ENCODE data around the gene IP6K1. TPM values are rescaled to one million over a fixed set of nuclear protein-coding genes. Genes with fewer than 3 reads are reported as not detected.
A peak's percentile ranks its signal among the peaks of the same experiment; 100 is the strongest.
"Not testable (repeated sequence)": the region's sequence is repeated elsewhere in the genome, so short reads cannot be mapped to it uniquely, and the experiment has no call there.

Gene IP6K1
- total RNA-seq, 1 donor from 2014 or later = 37.7 TPM

DNA sequence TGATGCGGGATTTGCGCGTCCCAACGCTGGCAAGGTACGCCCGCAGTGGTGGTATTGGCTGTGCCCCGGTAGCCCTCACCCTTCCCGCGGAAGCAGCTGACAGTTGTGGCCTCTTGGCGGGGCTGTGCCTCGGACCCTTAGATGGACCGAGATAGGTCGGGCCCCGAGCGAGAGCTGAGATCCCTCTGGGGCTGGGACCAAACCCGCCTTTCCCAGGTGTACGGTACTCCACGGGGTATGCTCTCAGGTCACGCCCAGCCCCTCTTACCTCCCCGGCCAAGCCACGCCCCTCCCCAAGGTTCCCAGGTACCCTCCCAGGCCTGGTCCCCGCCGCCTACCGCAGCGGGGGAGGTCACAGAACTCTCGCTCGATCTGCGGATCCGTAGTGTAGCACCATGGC is 100.0 kb downstream of the IP6K1 start:
- DNase-seq (ENCODE audit: low read depth); H3K27me3 ChIP-seq (ENCODE audit: control insufficient read depth, insufficient read depth, low read length); H3K36me3 ChIP-seq (ENCODE audit: control insufficient read depth, insufficient read depth, low read length): not testable (repeated sequence)
- H3K4me3 ChIP-seq (ENCODE audit: low read depth, low read length) = peak overlapping the region; percentile 35

DNA sequence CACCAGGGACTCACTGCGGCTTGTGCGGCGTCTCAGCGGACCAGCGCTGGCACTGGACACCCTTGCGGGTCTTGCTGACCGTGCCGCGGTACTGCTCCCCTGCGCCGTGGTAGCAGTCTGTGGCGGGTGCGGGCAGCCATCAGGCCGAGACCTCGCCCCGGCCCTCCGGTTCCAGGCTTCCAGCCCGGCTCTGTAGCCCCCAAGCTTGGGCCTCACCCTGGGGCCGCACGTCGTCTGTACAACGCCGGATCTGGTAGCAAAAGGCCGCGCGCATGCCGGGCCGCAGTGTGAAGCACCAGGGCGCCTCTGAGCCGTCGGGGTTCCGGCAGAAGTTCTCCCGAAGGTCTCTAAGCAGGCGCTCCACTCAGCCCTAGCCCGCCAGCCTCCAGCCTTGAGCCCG is 100.5 kb downstream of the IP6K1 start:
- H3K27me3 ChIP-seq (ENCODE audit: control insufficient read depth, insufficient read depth, low read length); H3K36me3 ChIP-seq (ENCODE audit: control insufficient read depth, insufficient read depth, low read length); DNase-seq (ENCODE audit: low read depth): not testable (repeated sequence)
- peak overlapping the region; percentile 11 for H3K4me3 ChIP-seq (ENCODE audit: low read depth, low read length)

DNA sequence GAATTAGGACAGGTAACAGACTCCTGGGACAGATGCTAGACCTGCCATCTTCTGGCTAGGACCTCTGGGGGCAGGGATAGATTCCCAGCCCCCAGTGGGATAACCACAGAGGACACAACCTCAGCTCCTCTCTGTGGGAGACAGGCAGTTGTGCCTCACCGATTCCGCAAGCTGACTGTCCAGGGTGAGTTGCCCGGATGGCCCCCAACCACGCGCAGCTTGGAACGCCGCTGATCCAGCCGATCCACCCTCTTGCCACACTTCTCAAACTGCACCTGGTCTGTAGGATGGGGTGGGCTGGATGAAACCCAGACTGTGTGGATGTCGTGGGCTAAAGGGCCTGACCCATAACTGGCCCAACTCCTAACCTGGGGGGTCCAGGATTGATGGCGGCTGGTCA is 101.2 kb downstream of the IP6K1 start:
- not testable (repeated sequence) for DNase-seq (ENCODE audit: low read depth); H3K27me3 ChIP-seq (ENCODE audit: control insufficient read depth, insufficient read depth, low read length); H3K36me3 ChIP-seq (ENCODE audit: control insufficient read depth, insufficient read depth, low read length); H3K4me3 ChIP-seq (ENCODE audit: low read depth, low read length)

DNA sequence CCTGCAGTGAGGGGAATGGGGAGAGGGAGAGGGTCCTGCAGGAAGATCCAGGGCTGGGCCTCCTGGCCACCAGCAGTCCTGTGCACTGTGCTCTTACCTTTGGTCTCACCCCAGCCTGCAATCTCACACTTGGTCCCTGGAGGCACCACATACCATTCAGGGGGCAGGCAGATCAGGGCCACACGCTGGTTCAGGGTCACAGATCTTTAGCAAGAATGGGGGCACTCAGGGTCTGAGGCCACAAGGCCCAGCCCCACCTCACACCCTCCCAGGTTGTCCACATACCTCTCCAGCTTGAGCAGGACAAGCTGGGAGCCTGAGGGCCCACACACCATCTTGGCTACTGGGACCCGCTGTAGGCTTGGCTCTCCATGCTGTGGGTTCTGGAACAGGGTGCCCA is 101.9 kb downstream of the IP6K1 start:
- H3K4me3 ChIP-seq (ENCODE audit: low read depth, low read length); H3K27me3 ChIP-seq (ENCODE audit: control insufficient read depth, insufficient read depth, low read length); H3K36me3 ChIP-seq (ENCODE audit: control insufficient read depth, insufficient read depth, low read length); DNase-seq (ENCODE audit: low read depth): not testable (repeated sequence)

DNA sequence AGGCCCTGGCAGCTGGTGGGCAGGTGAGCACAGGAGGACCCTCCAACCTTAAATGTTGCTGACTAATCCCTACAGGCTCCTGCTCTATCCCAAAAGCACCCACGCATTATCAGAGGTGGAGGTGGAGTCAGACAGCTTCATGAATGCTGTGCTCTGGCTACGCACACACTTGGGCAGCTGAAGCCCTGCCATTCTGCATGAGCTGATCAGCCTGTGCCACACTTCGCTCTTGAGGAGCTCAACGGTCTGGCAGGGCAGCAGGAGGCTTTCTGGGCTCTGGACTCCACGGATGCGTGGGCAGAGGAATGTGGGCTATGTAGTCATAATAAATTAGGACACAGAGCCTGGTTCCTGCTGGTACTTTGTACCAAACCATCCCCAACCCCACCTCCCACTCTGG is 103.2 kb downstream of the IP6K1 start:
- no peak overlapping the region for H3K4me3 ChIP-seq (ENCODE audit: low read depth, low read length)
- DNase-seq (ENCODE audit: low read depth) = no peak
- TF ChIP-seq, protein P1, sequence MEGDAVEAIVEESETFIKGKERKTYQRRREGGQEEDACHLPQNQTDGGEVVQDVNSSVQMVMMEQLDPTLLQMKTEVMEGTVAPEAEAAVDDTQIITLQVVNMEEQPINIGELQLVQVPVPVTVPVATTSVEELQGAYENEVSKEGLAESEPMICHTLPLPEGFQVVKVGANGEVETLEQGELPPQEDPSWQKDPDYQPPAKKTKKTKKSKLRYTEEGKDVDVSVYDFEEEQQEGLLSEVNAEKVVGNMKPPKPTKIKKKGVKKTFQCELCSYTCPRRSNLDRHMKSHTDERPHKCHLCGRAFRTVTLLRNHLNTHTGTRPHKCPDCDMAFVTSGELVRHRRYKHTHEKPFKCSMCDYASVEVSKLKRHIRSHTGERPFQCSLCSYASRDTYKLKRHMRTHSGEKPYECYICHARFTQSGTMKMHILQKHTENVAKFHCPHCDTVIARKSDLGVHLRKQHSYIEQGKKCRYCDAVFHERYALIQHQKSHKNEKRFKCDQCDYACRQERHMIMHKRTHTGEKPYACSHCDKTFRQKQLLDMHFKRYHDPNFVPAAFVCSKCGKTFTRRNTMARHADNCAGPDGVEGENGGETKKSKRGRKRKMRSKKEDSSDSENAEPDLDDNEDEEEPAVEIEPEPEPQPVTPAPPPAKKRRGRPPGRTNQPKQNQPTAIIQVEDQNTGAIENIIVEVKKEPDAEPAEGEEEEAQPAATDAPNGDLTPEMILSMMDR (IDR thresholded peaks at IDR 0.05; ENCODE audit: insufficient read depth, low read length, poor library complexity, severe bottlenecking) = no peak
- peaks cover 2% of the 10 kb centered on the region for H3K27me3 ChIP-seq (ENCODE audit: control insufficient read depth, insufficient read depth, low read length)
- H3K36me3 ChIP-seq (ENCODE audit: control insufficient read depth, insufficient read depth, low read length) = peaks cover 11% of the 10 kb centered on the region

DNA sequence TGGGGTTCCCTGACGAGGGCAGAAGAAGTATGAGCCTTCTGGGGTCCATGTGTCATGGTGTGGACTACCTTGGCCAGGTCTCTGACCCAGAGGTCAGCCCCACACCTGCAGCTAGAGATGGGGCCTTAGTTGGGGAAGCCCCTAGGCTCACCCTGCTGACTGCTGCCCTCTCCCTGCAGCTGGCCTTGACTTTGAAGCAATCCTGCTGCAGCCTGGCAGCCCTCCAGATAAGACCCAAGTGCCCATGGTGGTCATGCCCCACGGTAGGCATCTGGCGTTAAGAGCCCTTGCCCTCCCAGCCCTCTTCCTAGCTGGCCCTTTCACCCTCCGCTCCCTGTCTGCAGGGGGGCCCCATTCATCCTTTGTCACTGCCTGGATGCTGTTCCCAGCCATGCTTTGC is 104.8 kb downstream of the IP6K1 start:
- Histone ChIP-seq H3K36me3 (ENCODE audit: control insufficient read depth, insufficient read depth, low read length) (peaks cover 14% of the 10 kb centered on the region), H3K4me3 (ENCODE audit: low read depth, low read length) (no peak overlapping the region), H3K27me3 (ENCODE audit: control insufficient read depth, insufficient read depth, low read length) (peaks cover 2% of the 10 kb centered on the region)
- DNase-seq (ENCODE audit: low read depth) = no peak
- TF ChIP-seq, protein P1 (IDR thresholded peaks at IDR 0.05; ENCODE audit: insufficient read depth, low read length, poor library complexity, severe bottlenecking) = no peak

DNA sequence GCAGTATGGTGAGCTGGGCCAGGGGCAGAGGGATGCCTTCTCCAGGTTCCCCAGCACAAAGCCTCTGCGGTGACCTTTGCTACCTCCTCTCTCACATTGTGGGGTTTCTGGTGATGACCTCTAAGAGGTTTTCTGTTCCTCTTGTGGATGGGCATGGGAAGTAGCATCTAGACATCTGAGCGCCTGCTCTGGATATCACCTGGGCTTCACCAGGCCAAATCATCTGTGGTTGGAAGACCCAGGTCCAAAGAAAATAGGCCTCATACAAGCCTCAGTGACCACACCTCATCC is 105.2 kb downstream of the IP6K1 start:
- no peak for DNase-seq (ENCODE audit: low read depth)
- no peak overlapping the region for H3K4me3 ChIP-seq (ENCODE audit: low read depth, low read length)
- TF ChIP-seq, protein P1 (IDR thresholded peaks at IDR 0.05; ENCODE audit: insufficient read depth, low read length, poor library complexity, severe bottlenecking) = no peak
- H3K36me3 ChIP-seq (ENCODE audit: control insufficient read depth, insufficient read depth, low read length) = peaks cover 14% of the 10 kb centered on the region
- no peaks in the 10 kb centered on the region for H3K27me3 ChIP-seq (ENCODE audit: control insufficient read depth, insufficient read depth, low read length)

DNA sequence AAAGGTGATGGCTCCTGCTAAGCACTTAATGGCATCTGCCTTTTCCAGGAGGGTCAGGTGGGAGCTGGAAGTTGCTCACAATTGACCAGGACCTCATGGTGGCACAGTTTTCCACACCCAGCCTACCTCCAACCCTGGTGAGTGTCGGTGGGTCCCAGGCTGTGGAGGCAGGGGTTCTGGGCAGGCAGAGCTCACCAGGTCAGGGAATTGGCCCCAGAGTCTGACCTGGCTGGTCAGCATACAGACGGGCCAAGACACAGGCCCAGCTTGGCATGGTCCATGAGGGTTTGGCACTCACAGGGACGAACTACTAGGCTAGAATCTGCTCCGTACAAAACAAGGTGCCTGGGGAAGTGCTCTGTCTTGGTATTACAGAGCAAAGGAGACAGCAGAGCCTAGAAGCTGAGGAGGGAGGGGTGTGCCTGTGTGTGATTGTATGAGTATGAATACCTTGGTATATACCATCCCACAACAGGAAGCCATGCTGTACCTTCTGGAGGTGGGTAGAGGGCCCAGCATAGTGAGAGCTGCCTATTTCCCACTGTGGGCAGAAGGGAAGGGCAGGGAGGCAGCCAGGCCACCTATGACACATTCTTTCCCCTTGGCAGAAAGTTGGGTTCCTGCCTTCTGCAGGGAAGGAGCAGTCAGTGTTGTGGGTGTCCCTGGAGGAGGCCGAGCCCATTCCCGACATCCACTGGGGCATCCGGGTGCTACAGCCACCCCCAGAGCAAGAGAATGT is 105.7 kb downstream of the IP6K1 start:
- no peak for DNase-seq (ENCODE audit: low read depth)
- Histone ChIP-seq H3K4me3 (ENCODE audit: low read depth, low read length) (no peak overlapping the region), H3K27me3 (ENCODE audit: control insufficient read depth, insufficient read depth, low read length) (no peaks in the 10 kb centered on the region), H3K36me3 (ENCODE audit: control insufficient read depth, insufficient read depth, low read length) (peaks cover 14% of the 10 kb centered on the region)
- TF ChIP-seq, protein P1 (IDR thresholded peaks at IDR 0.05; ENCODE audit: insufficient read depth, low read length, poor library complexity, severe bottlenecking) = no peak
